Prostate gland (tissue), 2 donors: ENCODE data around the gene KCTD20.

Source experiments
- POLR2A ChIP-seq: fragments of 450-650 bp; IDR thresholded peaks from one replicate; pipeline ENCODE4 v1.6.1; 2016; ENCODE audit warnings: antibody characterized with exemption, mild to moderate bottlenecking
- TF ChIP-seq, protein P1 (sequence below), 4 experiments: fragments of 200-600 bp in 2 of 4; fragments of 450-650 bp in 2 of 4; sonication (generic) in 2 of 4; IDR thresholded peaks; 1 replicate in 3 of 4; 2 replicates in 1 of 4; pipeline ENCODE4 v1.5.1; 2016 to 2019; ENCODE audit warnings: antibody characterized with exemption in 4 of 4, mild to moderate bottlenecking in 2 of 4, moderate library complexity in 2 of 4

DNA sequence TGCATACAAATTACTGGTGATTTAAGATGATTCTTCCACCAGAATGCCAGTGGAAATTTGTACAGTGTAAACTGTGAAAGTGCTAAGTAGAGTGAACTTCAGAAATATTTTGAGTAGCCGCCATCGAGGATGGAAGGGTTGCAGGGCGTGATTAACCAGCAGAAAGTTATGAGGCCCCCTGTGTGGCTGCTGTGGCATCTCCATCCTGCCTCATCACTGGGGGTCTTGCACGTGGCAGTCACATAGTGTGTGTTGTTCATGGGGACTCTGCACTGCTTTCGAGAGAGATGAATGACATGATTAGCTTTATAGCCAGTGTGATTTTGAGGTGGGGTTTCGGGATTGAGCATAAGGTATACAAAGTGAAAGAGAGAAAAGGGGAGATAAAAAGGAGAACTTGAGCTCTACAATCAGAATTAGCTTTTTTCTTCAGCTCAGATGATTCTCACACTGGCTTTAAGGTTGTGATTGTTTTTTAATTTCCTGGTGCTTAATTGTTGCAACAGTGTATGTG, 26.4 kb downstream of the KCTD20 start:
- TF ChIP-seq POLR2A, result no peak
- TF ChIP-seq, protein P1, sequence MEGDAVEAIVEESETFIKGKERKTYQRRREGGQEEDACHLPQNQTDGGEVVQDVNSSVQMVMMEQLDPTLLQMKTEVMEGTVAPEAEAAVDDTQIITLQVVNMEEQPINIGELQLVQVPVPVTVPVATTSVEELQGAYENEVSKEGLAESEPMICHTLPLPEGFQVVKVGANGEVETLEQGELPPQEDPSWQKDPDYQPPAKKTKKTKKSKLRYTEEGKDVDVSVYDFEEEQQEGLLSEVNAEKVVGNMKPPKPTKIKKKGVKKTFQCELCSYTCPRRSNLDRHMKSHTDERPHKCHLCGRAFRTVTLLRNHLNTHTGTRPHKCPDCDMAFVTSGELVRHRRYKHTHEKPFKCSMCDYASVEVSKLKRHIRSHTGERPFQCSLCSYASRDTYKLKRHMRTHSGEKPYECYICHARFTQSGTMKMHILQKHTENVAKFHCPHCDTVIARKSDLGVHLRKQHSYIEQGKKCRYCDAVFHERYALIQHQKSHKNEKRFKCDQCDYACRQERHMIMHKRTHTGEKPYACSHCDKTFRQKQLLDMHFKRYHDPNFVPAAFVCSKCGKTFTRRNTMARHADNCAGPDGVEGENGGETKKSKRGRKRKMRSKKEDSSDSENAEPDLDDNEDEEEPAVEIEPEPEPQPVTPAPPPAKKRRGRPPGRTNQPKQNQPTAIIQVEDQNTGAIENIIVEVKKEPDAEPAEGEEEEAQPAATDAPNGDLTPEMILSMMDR (IDR thresholded peaks at IDR 0.05), result no peak
